ENCODE measurements around the gene ACBD6.
A peak's percentile ranks its signal among the peaks of the same experiment; 100 is the strongest.
"Not testable (repeated sequence)": the region's sequence is repeated elsewhere in the genome, so short reads cannot be mapped to it uniquely, and the experiment has no call there.

The ACBD6 gene

DNA sequence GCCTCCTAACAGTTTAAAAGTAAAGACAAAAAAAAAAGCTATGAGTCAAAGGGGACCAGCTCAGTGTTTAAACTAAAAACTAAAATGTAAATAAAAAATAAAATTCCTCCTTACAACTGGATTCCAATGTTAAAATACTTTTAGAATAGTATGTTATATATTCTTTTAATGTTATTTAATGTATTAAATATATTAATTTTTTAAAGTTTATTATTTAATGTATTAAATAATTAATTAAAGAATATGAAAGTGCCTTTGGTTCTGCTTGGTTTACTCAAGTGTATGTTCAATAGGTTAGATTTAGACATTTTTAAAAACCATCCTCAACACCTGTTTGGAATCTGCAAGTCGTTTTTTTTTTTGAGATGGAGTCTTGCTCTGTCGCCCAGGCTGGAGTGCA, 13.1 kb downstream of the ACBD6 start:
- no peaks in the 10 kb centered on the region for H3K9me3 ChIP-seq (ENCODE audit: control insufficient read depth, insufficient read depth, low read length)
- peaks cover 43% of the 10 kb centered on the region for H3K36me3 ChIP-seq (ENCODE audit: control insufficient read depth, insufficient read depth, low read length)

DNA sequence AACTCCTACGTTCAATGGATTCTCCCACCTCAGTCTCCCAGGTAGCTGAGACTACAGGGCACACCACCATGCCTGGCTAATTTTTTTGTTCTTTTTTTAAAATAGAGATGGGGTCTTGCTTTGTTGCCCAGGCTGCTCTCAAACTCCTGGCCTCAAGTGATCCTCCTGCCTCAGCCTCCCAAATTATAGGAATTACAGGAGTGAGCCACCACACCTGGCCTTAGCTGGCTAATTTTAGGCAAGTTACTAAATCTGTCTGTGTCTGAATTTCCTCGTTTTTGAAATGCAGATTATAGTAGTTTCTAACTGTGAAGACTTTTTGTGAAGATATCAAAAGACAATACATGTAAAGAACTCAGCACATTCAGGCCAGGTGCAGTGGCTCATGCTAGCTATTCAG, 13.7 kb downstream of the ACBD6 start:
- no peak overlapping the region for H3K4me3 ChIP-seq (ENCODE audit: low read depth, low read length)
- peaks cover 38% of the 10 kb centered on the region for H3K36me3 ChIP-seq (ENCODE audit: control insufficient read depth, insufficient read depth, low read length)

More for the DNA sequence above, 13.1 kb downstream of the ACBD6 start:
- no peak overlapping the region for H3K4me3 ChIP-seq (ENCODE audit: low read depth, low read length)
- H3K27ac ChIP-seq (ENCODE audit: low read depth, low read length), result no peak overlapping the region
- H3K4me1 ChIP-seq (ENCODE audit: control insufficient read depth, insufficient read depth, low read length), result peaks cover 18% of the 10 kb centered on the region
- no peaks in the 10 kb centered on the region for H3K27me3 ChIP-seq (ENCODE audit: control insufficient read depth, insufficient read depth, low read length)
- no peak overlapping the region for H3K9ac ChIP-seq (ENCODE audit: low read depth, low read length)

DNA sequence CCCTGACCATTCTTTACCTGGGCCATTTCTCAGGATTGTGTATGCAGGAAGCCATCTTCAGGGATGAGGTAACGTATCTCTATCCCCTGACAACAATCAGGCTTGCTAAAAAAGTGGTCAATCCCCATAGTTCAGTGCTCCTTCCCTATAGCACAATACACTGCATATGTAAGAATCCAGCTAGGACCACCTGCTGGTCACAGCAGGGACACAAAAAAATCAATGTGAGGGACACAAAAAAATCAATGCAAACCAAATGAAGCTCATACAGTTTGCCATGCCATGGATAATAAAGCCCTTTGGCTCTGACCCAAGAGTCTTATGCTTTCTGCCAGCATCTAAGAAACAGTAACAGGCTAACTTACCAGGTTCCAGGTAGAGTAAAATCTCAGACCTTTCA, 16.3 kb downstream of the ACBD6 start:
- peaks cover 18% of the 10 kb centered on the region for H3K4me1 ChIP-seq (ENCODE audit: control insufficient read depth, insufficient read depth, low read length)
- H3K27ac ChIP-seq (ENCODE audit: low read depth, low read length), result peak overlapping the region; percentile 60
- no peaks in the 10 kb centered on the region for H3K9me3 ChIP-seq (ENCODE audit: control insufficient read depth, insufficient read depth, low read length)
- no peak overlapping the region for H3K4me3 ChIP-seq (ENCODE audit: low read depth, low read length)
- H3K36me3 ChIP-seq (ENCODE audit: control insufficient read depth, insufficient read depth, low read length), result peaks cover 16% of the 10 kb centered on the region
- no peaks in the 10 kb centered on the region for H3K27me3 ChIP-seq (ENCODE audit: control insufficient read depth, insufficient read depth, low read length)
- H3K9ac ChIP-seq (ENCODE audit: low read depth, low read length), result no peak overlapping the region

More for the DNA sequence above, 13.7 kb downstream of the ACBD6 start:
- H3K27ac ChIP-seq (ENCODE audit: low read depth, low read length), result no peak overlapping the region
- no peaks in the 10 kb centered on the region for H3K9me3 ChIP-seq (ENCODE audit: control insufficient read depth, insufficient read depth, low read length)
- peaks cover 18% of the 10 kb centered on the region for H3K4me1 ChIP-seq (ENCODE audit: control insufficient read depth, insufficient read depth, low read length)
- H3K9ac ChIP-seq (ENCODE audit: low read depth, low read length), result no peak overlapping the region
- H3K27me3 ChIP-seq (ENCODE audit: control insufficient read depth, insufficient read depth, low read length), result no peaks in the 10 kb centered on the region

DNA sequence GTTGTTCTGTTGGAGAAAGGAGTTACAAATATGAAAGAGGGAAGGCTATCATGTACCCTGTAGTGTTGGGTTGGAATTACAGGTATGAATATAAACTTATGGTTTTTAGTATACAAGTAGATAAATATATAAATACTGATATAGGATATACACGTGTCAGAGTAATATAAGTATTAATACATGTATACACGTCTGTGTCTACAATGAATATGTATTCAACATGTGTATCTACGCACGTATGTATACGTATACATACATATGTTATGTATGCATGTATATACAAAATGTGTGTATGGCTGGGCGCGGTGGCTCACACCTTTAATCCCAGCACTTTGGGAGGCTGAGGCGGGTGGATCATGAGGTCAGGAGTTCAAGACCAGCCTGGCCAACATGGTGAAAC, 17.9 kb downstream of the ACBD6 start:
- no peaks in the 10 kb centered on the region for H3K27me3 ChIP-seq (ENCODE audit: control insufficient read depth, insufficient read depth, low read length)
- peaks cover 18% of the 10 kb centered on the region for H3K4me1 ChIP-seq (ENCODE audit: control insufficient read depth, insufficient read depth, low read length)
- H3K9me3 ChIP-seq (ENCODE audit: control insufficient read depth, insufficient read depth, low read length), result no peaks in the 10 kb centered on the region
- no peak overlapping the region for H3K27ac ChIP-seq (ENCODE audit: low read depth, low read length)
- H3K9ac ChIP-seq (ENCODE audit: low read depth, low read length), result no peak overlapping the region
- peaks cover 12% of the 10 kb centered on the region for H3K36me3 ChIP-seq (ENCODE audit: control insufficient read depth, insufficient read depth, low read length)
- H3K4me3 ChIP-seq (ENCODE audit: low read depth, low read length), result no peak overlapping the region

DNA sequence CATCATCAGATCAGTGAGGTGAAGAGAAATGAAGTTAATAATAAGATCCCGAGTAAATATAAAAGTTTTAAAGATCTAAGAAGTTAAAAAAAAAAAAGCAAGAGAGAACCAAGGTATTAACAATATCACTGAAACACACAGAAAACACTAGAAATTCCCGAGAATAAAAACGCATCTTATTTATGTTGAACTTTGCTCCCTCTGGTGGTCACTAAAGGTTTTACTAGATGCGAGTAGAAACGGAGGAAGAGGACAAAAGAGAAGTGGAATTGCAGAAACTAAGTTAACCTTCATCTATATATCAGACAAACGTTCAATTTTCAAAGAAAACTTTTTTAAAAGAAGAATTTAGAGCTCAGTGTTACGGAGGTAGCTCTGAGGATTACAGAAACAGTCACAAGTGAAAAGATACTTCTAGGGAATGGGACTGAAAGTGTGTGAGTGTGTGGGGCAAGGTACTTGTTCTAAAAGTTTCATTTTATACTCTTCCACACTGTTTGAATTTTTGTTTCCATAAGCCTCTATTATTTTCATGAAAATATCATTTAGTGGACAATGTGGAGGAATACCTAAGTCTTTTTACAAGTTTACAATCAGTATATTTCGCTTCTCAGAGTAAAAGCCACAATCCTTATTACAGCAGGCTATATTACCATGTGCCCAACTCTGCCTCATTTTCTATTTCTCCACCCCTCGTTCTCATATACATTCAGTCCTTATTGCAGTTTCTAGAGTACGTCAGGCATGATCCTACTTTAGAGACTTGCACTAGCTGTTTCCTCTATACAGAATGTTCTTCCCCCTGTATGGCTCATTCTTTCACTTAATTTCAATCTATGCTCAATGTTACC, 19.7 kb downstream of the ACBD6 start:
- no peaks in the 10 kb centered on the region for H3K9me3 ChIP-seq (ENCODE audit: control insufficient read depth, insufficient read depth, low read length)
- H3K9ac ChIP-seq (ENCODE audit: low read depth, low read length), result no peak overlapping the region
- peaks cover 17% of the 10 kb centered on the region for H3K36me3 ChIP-seq (ENCODE audit: control insufficient read depth, insufficient read depth, low read length)
- no peak overlapping the region for H3K27ac ChIP-seq (ENCODE audit: low read depth, low read length)
- no peak overlapping the region for H3K4me3 ChIP-seq (ENCODE audit: low read depth, low read length)
- peaks cover 18% of the 10 kb centered on the region for H3K4me1 ChIP-seq (ENCODE audit: control insufficient read depth, insufficient read depth, low read length)
- H3K27me3 ChIP-seq (ENCODE audit: control insufficient read depth, insufficient read depth, low read length), result no peaks in the 10 kb centered on the region

DNA sequence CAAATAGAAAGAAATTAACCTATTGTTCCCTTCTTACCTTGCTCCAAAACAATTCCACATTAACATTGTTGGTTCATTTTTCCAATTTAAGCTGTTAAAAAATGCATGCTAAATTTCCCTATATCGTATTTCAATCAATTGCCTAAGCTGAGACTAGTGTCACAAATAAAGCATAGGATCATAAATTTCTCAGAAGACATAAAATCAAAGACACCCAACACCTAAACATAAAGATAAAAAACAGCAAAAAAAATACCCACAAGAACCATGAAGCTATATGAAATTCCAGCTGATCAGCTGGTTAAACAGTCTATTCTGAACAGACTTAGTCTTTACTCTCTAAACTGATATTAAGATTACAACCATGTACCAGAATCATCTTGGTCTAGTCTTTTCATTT, 32.3 kb downstream of the ACBD6 start:
- Histone ChIP-seq H3K36me3 (ENCODE audit: control insufficient read depth, insufficient read depth, low read length) (peaks cover 8% of the 10 kb centered on the region), H3K4me1 (ENCODE audit: control insufficient read depth, insufficient read depth, low read length) (peaks cover 5% of the 10 kb centered on the region; the same call in 1 of the 2 replicates), H3K27me3 (ENCODE audit: control insufficient read depth, insufficient read depth, low read length) (no peaks in the 10 kb centered on the region), H3K9ac (ENCODE audit: low read depth, low read length) (no peak overlapping the region), H3K4me3 (ENCODE audit: low read depth, low read length) (no peak overlapping the region), H3K9me3 (ENCODE audit: control insufficient read depth, insufficient read depth, low read length) (no peaks in the 10 kb centered on the region), H3K27ac (ENCODE audit: low read depth, low read length) (no peak overlapping the region)

DNA sequence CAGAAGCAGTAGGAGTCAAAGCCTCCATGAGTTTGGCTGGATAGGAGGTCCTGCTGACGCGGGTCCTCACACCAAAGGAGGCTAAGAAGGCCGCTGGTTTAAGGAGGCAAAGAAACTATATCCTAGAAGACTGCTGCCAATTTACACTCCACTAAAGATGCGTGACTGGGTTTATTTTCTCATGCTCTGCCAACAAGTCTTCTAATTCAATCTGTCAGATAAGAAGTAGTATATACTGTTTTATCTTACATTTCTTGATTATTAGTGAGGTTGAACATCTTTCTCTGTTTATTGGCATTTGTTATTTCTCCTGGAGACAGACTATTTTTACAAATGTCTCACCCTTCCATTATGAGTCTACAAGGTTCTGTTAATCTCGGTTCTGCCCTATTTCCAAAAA, 34.1 kb downstream of the ACBD6 start:
- no peaks in the 10 kb centered on the region for H3K27me3 ChIP-seq (ENCODE audit: control insufficient read depth, insufficient read depth, low read length)
- H3K9ac ChIP-seq (ENCODE audit: low read depth, low read length), result no peak overlapping the region
- H3K4me3 ChIP-seq (ENCODE audit: low read depth, low read length), result no peak overlapping the region
- peaks cover 5% of the 10 kb centered on the region; the same call in 1 of the 2 replicates for H3K4me1 ChIP-seq (ENCODE audit: control insufficient read depth, insufficient read depth, low read length)
- H3K36me3 ChIP-seq (ENCODE audit: control insufficient read depth, insufficient read depth, low read length), result peaks cover 7% of the 10 kb centered on the region; the same call in 1 of the 2 replicates
- no peak overlapping the region for H3K27ac ChIP-seq (ENCODE audit: low read depth, low read length)
- H3K9me3 ChIP-seq (ENCODE audit: control insufficient read depth, insufficient read depth, low read length), result no peaks in the 10 kb centered on the region; the same call in 1 of the 2 replicates

DNA sequence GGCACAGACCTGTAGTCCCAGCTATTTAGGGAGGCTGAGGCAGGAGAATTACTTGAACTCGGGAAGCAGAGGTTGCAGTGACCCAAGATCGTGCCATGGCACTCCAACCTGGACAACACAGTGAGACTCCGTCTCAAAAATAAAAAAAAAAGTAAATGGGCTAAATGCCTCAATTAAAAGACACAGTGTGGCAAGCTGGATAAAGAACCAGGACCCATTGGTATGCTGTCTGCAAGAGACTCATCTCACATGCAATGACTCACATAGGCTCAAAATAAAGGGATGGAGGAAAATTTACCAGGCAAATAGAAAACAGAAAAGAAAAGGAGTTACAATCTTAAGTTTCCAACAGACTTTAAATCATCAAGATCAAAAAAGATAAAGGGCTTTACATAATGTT, 40.3 kb downstream of the ACBD6 start:
- H3K4me3 ChIP-seq (ENCODE audit: low read depth, low read length), result no peak overlapping the region
- no peaks in the 10 kb centered on the region for H3K4me1 ChIP-seq (ENCODE audit: control insufficient read depth, insufficient read depth, low read length)
- no peaks in the 10 kb centered on the region for H3K36me3 ChIP-seq (ENCODE audit: control insufficient read depth, insufficient read depth, low read length)
- no peaks in the 10 kb centered on the region for H3K27me3 ChIP-seq (ENCODE audit: control insufficient read depth, insufficient read depth, low read length)
- H3K27ac ChIP-seq (ENCODE audit: low read depth, low read length), result no peak overlapping the region
- H3K9me3 ChIP-seq (ENCODE audit: control insufficient read depth, insufficient read depth, low read length), result no peaks in the 10 kb centered on the region; the same call in 1 of the 2 replicates
- H3K9ac ChIP-seq (ENCODE audit: low read depth, low read length), result no peak overlapping the region

DNA sequence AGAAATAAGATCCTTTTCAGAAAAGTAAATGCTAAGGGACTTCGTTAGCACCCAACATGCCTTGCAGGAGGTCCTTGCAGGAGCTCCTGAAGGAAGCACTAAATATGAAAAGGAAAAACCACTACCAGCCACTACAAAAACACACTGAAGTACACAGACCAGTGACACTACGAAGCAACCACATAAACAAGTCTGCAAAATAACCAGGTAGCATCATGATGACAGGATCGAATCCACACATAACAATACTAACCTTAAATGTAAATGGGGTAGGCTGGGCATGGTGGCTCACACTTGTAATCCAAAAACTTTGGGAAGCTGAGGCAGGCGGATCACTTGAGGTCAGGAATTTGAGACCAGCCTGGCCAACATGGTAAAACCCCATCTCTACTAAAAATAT, 40.7 kb downstream of the ACBD6 start:
- H3K27ac ChIP-seq (ENCODE audit: low read depth, low read length); H3K4me3 ChIP-seq (ENCODE audit: low read depth, low read length); H3K27me3 ChIP-seq (ENCODE audit: control insufficient read depth, insufficient read depth, low read length); H3K9me3 ChIP-seq (ENCODE audit: control insufficient read depth, insufficient read depth, low read length); H3K4me1 ChIP-seq (ENCODE audit: control insufficient read depth, insufficient read depth, low read length); H3K36me3 ChIP-seq (ENCODE audit: control insufficient read depth, insufficient read depth, low read length); H3K9ac ChIP-seq (ENCODE audit: low read depth, low read length): not testable (repeated sequence)

DNA sequence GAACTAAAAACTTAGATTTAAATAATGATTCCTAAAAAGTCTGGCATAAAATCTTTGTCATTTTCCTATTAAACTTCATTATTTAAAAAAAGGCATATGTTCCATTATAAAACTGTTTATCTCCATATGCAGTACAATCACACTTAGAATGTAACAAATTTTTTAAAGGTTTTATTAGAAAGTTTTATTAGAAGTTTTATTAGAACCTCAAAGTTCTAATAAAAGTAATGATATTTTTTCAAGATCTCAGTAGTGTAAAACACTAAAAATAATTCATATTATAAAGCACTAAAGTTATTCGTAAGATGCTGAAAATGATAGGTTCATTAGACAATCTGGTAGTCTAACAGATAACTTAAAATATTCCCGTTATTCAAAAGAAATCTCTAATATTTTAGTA, 43.6 kb downstream of the ACBD6 start:
- Histone ChIP-seq H3K27ac (ENCODE audit: low read depth, low read length) (no peak overlapping the region), H3K9ac (ENCODE audit: low read depth, low read length) (no peak overlapping the region), H3K4me3 (ENCODE audit: low read depth, low read length) (no peak overlapping the region), H3K36me3 (ENCODE audit: control insufficient read depth, insufficient read depth, low read length) (no peaks in the 10 kb centered on the region), H3K4me1 (ENCODE audit: control insufficient read depth, insufficient read depth, low read length) (no peaks in the 10 kb centered on the region), H3K27me3 (ENCODE audit: control insufficient read depth, insufficient read depth, low read length) (no peaks in the 10 kb centered on the region), H3K9me3 (ENCODE audit: control insufficient read depth, insufficient read depth, low read length) (no peaks in the 10 kb centered on the region; the same call in 1 of the 2 replicates)

DNA sequence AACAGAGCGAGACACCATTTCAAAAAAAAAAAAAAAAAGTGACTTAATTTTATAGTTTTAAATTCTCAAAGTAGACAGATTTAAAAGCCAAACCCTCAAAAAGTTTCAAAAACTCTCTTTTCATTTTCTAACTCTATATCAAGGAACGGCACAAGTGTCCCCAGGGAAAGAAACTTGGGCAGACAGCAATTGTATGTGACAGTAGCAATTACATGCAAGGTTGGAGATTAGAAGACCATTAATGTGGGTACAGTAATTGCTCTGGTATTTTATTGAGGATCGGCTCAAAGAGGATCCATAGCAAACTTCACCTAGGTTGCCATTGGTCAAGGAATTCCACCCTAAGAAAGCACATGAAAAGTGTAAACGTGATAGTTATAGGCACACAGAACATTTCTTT, 46.2 kb downstream of the ACBD6 start:
- peaks cover 6% of the 10 kb centered on the region; the same call in 1 of the 2 replicates for H3K9me3 ChIP-seq (ENCODE audit: control insufficient read depth, insufficient read depth, low read length)
- no peak overlapping the region for H3K9ac ChIP-seq (ENCODE audit: low read depth, low read length)
- no peak overlapping the region for H3K4me3 ChIP-seq (ENCODE audit: low read depth, low read length)
- no peak overlapping the region for H3K27ac ChIP-seq (ENCODE audit: low read depth, low read length)
- H3K27me3 ChIP-seq (ENCODE audit: control insufficient read depth, insufficient read depth, low read length), result no peaks in the 10 kb centered on the region
- no peaks in the 10 kb centered on the region for H3K4me1 ChIP-seq (ENCODE audit: control insufficient read depth, insufficient read depth, low read length)
- H3K36me3 ChIP-seq (ENCODE audit: control insufficient read depth, insufficient read depth, low read length), result no peaks in the 10 kb centered on the region

All from HUES48 (cell line).